PC-3 (cell line): Measurements from ENCODE around the gene ZFP36L2. TPM values are rescaled to one million over a fixed set of nuclear protein-coding genes. Genes with fewer than 3 reads are reported as not detected.

Experiments used
- ATAC-seq: fragments of 200-7000 bp; cut with Tn5 transposase; 2 replicates; pipeline ENCODE4 v1.9.1; 2020; ENCODE audit warnings: mild to moderate bottlenecking, moderate library complexity
- BruUV-seq: library from RNA; stranded (reverse); fragments of 400-500 nt; replicated peaks from 2 replicates; lab custom pipeline; 2021; lab: Mats Ljungman, UMichigan
- CTCF ChIA-PET: fragments of 300-600 bp; sonication (Branson Sonifier 250); formaldehyde crosslinking; loops from one replicate; lab custom pipeline; 2022; ENCODE audit warnings: antibody characterized with exemption; lab: Charles Lee
- POLR2A ChIA-PET: fragments of 300-600 bp; sonication (Branson Sonifier 250); formaldehyde crosslinking; loops from one replicate; lab custom pipeline; 2022; ENCODE audit warnings: antibody characterized with exemption; ENCODE audit not compliant: unreplicated experiment; lab: Charles Lee
- DNase-seq: peaks from one replicate; pipeline ENCODE4 v3.0.0-alpha.2; 2015
- H2AFZ ChIP-seq: fragments of 300-600 bp; sonication (generic); 2 replicates; pipeline ENCODE4 v1.6.0; 2016; ENCODE audit warnings: antibody characterized with exemption, low read length
- H3F3A ChIP-seq: fragments of 300-600 bp; sonication (generic); one replicate; pipeline ENCODE4 v1.6.0; 2017; ENCODE audit warnings: antibody characterized with exemption, low read length, control low read depth, mild to moderate bottlenecking; ENCODE audit not compliant: unreplicated experiment
- H3K27ac ChIP-seq: fragments of 300-600 bp; sonication (generic); 2 replicates; pipeline ENCODE4 v1.5.1; 2016; ENCODE audit warnings: mild to moderate bottlenecking, low read length
- H3K27me3 ChIP-seq: fragments of 300-600 bp; sonication (generic); 2 replicates; pipeline ENCODE4 v1.6.1; 2016; ENCODE audit warnings: low read length, mixed read lengths
- H3K36me3 ChIP-seq: fragments of 300-600 bp; sonication (generic); 2 replicates; pipeline ENCODE4 v1.6.1; 2016; ENCODE audit warnings: low read depth, mixed run types, low read length, mixed read lengths
- H3K4me1 ChIP-seq: fragments of 300-600 bp; sonication (generic); 2 replicates; pipeline ENCODE4 v1.5.1; 2016; ENCODE audit warnings: low read length; ENCODE audit not compliant: insufficient read depth
- H3K4me2 ChIP-seq: fragments of 300-600 bp; sonication (generic); 2 replicates; pipeline ENCODE4 v1.6.0; 2016; ENCODE audit warnings: low read length
- H3K4me3 ChIP-seq: fragments of 300-600 bp; sonication (generic); 2 replicates; pipeline ENCODE4 v1.5.1; 2016; ENCODE audit warnings: mild to moderate bottlenecking, low read length, mixed read lengths
- H3K79me2 ChIP-seq: fragments of 300-600 bp; sonication (generic); 2 replicates; pipeline ENCODE4 v1.6.1; 2017; ENCODE audit warnings: low read length, mixed read lengths
- H3K9ac ChIP-seq: fragments of 300-600 bp; sonication (generic); 2 replicates; pipeline ENCODE4 v1.6.0; 2016; ENCODE audit warnings: mild to moderate bottlenecking, low read length
- H3K9me2 ChIP-seq: fragments of 300-600 bp; sonication (generic); replicated peaks from 2 replicates; pipeline ENCODE4 v1.6.1; 2016; ENCODE audit warnings: mixed run types, low read length, mixed read lengths
- H3K9me3 ChIP-seq: fragments of 300-600 bp; sonication (generic); 2 replicates; pipeline ENCODE4 v1.6.1; 2016; ENCODE audit warnings: low read length, mixed read lengths
- H4K20me1 ChIP-seq: fragments of 300-600 bp; sonication (generic); 2 replicates; pipeline ENCODE4 v1.6.1; 2016; ENCODE audit warnings: low read length, mixed read lengths
- CTCF ChIP-seq: fragments of 300-600 bp; sonication (generic); conservative IDR thresholded peaks from 2 replicates; pipeline ENCODE4 v1.5.1; 2017; ENCODE audit warnings: antibody characterized with exemption, low read depth, mild to moderate bottlenecking, low read length
- EZH2 ChIP-seq: fragments of 300-600 bp; sonication (generic); IDR thresholded peaks from one replicate; pipeline ENCODE4 v1.6.1; 2017; ENCODE audit warnings: antibody characterized with exemption, mild to moderate bottlenecking, low read length; ENCODE audit not compliant: unreplicated experiment
- EZH2phosphoT487 ChIP-seq: fragments of 300-600 bp; sonication (generic); IDR thresholded peaks from 2 replicates; pipeline ENCODE4 v1.6.1; 2018; ENCODE audit warnings: mild to moderate bottlenecking, antibody characterized with exemption, low read length, borderline replicate concordance
- intact Hi-C: fragments of 100-400 bp; cut with micrococcal nuclease; formaldehyde crosslinking; loops from 2 replicates; pipeline ENCODE4 v1.9.0; 2023
- total RNA-seq: library from RNA; depleted of rRNA; stranded (reverse); fragments of >200 nt; gene quantifications from 2 replicates; pipeline ENCODE4 v1.2.3, GENCODE V29; 2014

ZFP36L2 gene
- total RNA-seq, 1 experiment from 2014 or later: 14.8 TPM

- Histone ChIP-seq H3K4me2 (no peak overlapping the region), H3K9me2 (no peaks in the 10 kb centered on the region), H3K36me3 (no peaks in the 10 kb centered on the region), H3K27me3 (no peaks in the 10 kb centered on the region), H3F3A (no peaks in the 10 kb centered on the region), H3K4me1 (no peaks in the 10 kb centered on the region), H3K4me3 (no peak overlapping the region), H3K9ac (no peak overlapping the region), H3K9me3 (no peaks in the 10 kb centered on the region), H3K79me2 (no peaks in the 10 kb centered on the region), H2AFZ (no peak overlapping the region), H3K27ac (no peak overlapping the region), H4K20me1 (no peaks in the 10 kb centered on the region)
- DNase-seq: peak; percentile 36
- ChIA-PET CTCF (interaction anchor here (0.5 to 0.6 kb wide), 3 partner anchors 11 to 300 kb away, joined by 3 to 8 read pairs (median 4); no protein-coding TSS in a partner anchor), POLR2A (no interaction called here)
- peak; percentile 24; the same call in 1 of the 2 replicates for ATAC-seq
- BruUV-seq: no TSS peak
- intact Hi-C loops: no loop called here
- no peak for TF ChIP-seq EZH2phosphoT487
- TF ChIP-seq CTCF: peak; percentile 54
Measured at GRCh38 chr2:43239981-43240765, 13.8 kb upstream of the ZFP36L2 start.

GRCh38 chr2:43238813-43239212, 12.4 kb upstream of the ZFP36L2 start:
- no TSS peak for BruUV-seq
- intact Hi-C loops: no loop called here
- no peak overlapping the region for H3K4me2 ChIP-seq
- H3K4me3 ChIP-seq: no peak overlapping the region
- CTCF ChIA-PET: no interaction called here
- H3K4me1 ChIP-seq: no peaks in the 10 kb centered on the region
- no peak overlapping the region for H2AFZ ChIP-seq
- no peaks in the 10 kb centered on the region for H3K27me3 ChIP-seq
- no peak overlapping the region for H3K27ac ChIP-seq
- no peaks in the 10 kb centered on the region for H3K9me3 ChIP-seq
- no peaks in the 10 kb centered on the region for H3K9me2 ChIP-seq
- no peak for DNase-seq
- no peaks in the 10 kb centered on the region for H3K36me3 ChIP-seq
- POLR2A ChIA-PET: no interaction called here
- TF ChIP-seq EZH2phosphoT487 (no peak), EZH2 (no peak)
- H3F3A ChIP-seq: no peaks in the 10 kb centered on the region
- no peak for ATAC-seq
- no peaks in the 10 kb centered on the region for H4K20me1 ChIP-seq
- no peaks in the 10 kb centered on the region for H3K79me2 ChIP-seq
- no peak overlapping the region for H3K9ac ChIP-seq

GRCh38 chr2:43238176-43238575, 11.8 kb upstream of the ZFP36L2 start:
- Histone ChIP-seq H3K4me3 (no peak overlapping the region), H3K4me2 (no peak overlapping the region), H3K27me3 (no peaks in the 10 kb centered on the region), H3K9ac (no peak overlapping the region), H3K79me2 (no peaks in the 10 kb centered on the region), H3K4me1 (no peaks in the 10 kb centered on the region), H3F3A (no peaks in the 10 kb centered on the region), H2AFZ (no peak overlapping the region), H3K36me3 (no peaks in the 10 kb centered on the region), H3K27ac (no peak overlapping the region), H4K20me1 (no peaks in the 10 kb centered on the region), H3K9me2 (no peaks in the 10 kb centered on the region), H3K9me3 (no peaks in the 10 kb centered on the region)
- intact Hi-C loops: no loop called here
- BruUV-seq: no TSS peak
- ChIA-PET CTCF (no interaction called here), POLR2A (no interaction called here)
- TF ChIP-seq EZH2 (no peak), EZH2phosphoT487 (no peak), CTCF (no peak)
- ATAC-seq: no peak
- DNase-seq: no peak
